Measurements from ENCODE around the gene RASSF5.

The RASSF5 gene

DNA sequence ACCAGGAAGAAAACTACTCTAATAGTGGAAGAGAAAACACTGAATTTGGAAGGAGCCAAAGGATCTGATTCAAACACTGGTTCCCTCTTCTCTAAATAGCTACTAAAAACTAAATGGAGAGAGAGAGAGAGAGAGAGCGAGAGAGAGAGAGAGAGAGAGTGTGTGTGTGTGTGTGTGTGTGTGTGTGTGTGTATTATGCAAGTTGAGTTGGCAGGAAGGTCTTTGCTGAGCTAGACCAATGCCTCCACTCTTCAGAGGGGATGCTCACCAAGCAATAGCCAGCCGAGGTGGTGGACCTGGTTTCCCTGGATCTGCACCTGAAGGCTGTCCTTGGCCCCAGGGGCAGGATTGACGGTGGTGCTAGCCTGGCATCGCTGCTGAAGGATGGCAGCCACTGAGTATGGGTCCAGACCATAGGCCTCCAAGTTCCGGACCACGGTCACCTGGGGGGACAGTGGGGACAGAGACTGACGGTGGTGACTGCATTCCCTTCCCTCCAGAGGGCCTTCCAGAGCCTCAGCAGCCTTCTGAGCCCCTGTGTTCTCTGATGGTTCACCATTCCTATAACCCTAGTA, 86.1 kb downstream of the RASSF5 start:
- DNase-seq (ENCODE audit: low read depth, low spot score): no peak
- TF ChIP-seq, protein P1, sequence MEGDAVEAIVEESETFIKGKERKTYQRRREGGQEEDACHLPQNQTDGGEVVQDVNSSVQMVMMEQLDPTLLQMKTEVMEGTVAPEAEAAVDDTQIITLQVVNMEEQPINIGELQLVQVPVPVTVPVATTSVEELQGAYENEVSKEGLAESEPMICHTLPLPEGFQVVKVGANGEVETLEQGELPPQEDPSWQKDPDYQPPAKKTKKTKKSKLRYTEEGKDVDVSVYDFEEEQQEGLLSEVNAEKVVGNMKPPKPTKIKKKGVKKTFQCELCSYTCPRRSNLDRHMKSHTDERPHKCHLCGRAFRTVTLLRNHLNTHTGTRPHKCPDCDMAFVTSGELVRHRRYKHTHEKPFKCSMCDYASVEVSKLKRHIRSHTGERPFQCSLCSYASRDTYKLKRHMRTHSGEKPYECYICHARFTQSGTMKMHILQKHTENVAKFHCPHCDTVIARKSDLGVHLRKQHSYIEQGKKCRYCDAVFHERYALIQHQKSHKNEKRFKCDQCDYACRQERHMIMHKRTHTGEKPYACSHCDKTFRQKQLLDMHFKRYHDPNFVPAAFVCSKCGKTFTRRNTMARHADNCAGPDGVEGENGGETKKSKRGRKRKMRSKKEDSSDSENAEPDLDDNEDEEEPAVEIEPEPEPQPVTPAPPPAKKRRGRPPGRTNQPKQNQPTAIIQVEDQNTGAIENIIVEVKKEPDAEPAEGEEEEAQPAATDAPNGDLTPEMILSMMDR (IDR thresholded peaks at IDR 0.05; ENCODE audit: insufficient read depth, low read length, missing control alignments): no peak
- no peak overlapping the region for H3K4me3 ChIP-seq (ENCODE audit: low read depth, low read length)
- ChIA-PET CTCF (interaction anchor here (0.9 to 12.4 kb wide), 8 partner anchors 9 to 114 kb away, joined by 3 to 136 read pairs (median 24); partner anchors contain the start of gene EIF2D), POLR2A (no interaction called here)

DNA sequence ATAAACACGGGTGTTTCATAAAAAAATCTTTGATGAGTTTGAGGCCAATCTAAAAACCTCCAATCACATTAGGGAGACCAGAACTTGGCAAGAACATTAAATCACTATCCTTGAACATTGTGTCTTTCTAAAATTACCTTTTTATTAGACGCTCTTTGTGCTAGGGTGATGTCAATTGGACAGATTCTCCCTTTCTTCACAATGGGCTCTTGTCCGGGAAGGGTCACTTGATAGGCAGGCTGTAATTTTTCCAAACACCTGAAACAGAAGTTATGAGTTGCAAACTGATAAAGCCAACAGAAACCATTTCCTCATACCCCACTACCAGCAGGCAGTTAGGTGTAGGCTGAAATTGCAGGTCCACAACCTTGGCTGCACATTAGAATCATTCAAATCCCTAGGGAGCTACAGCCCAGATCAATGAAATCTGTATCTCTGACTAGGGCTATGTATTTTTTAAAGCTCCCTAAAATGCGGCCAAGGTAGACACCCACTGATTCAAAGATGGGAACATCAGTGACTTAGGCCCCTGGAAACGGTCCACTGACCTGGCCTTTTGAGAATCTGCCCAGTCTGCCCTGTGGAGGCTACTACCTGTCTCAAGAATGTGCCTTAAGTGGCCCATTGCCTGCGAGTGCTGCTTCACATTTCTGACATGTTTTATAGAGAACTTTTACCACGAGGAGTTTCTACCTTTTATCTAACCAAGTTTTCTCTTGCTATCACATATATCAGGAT, 88.4 kb downstream of the RASSF5 start:
- no peak overlapping the region for H3K4me3 ChIP-seq (ENCODE audit: low read depth, low read length)
- CTCF ChIA-PET: interaction anchor here (5.5 to 12.4 kb wide), 3 partner anchors 12 to 116 kb away, joined by 33 to 136 read pairs (median 52); partner anchors contain the start of gene EIF2D
- POLR2A ChIA-PET: no interaction called here
- no peak for DNase-seq (ENCODE audit: low read depth, low spot score)
- TF ChIP-seq, protein P1 (IDR thresholded peaks at IDR 0.05; ENCODE audit: insufficient read depth, low read length, missing control alignments): no peak

DNA sequence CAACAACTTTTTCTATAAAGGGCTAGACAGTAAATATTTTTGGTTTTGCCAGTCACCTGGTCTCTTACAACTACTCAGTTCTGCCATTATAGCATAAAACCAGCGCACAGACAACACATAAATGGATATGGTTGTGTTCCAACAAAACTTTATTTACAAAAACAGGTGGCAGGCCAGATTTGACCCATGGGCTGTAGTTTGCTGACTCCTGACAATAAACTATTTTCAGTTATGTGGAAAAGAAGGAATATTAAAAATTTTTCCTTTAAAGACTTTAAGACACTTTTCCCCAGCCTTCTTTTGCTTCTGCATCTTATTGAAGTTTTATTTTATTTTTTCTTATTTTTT, 89.0 kb downstream of the RASSF5 start:
- no peak for DNase-seq (ENCODE audit: low read depth, low spot score)
- ChIA-PET POLR2A (no interaction called here), CTCF (interaction anchor here (0.8 to 12.4 kb wide), 4 partner anchors 12 to 52 kb away, joined by 3 to 136 read pairs (median 28); partner anchors contain the start of gene EIF2D)

DNA sequence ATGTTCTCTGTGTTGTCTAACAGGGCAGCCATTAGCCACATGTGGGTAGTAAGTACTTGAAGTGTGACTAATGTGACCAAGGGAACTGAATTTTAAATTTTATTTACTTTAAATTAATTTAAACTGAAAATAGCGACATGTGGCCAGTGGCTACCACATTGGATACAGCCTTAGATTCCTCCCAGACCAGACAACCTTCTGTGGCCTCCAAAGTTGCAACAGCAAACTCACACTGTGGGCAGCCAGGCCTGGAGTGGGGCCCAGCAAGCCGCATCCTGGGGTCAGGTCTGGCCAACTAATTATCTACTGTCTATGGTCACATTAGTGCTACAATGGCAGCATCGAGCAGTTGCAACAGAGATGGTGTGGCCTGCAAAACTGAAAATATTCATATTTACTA, 93.2 kb downstream of the RASSF5 start:
- H3K4me3 ChIP-seq (ENCODE audit: low read depth, low read length): no peak overlapping the region
- DNase-seq (ENCODE audit: low read depth, low spot score): no peak
- CTCF ChIA-PET: interaction anchor here (2.2 to 12.4 kb wide), 5 partner anchors 9 to 110 kb away, joined by 5 to 136 read pairs (median 18); partner anchors contain the start of gene EIF2D
- TF ChIP-seq, protein P1 (IDR thresholded peaks at IDR 0.05; ENCODE audit: insufficient read depth, low read length, missing control alignments): no peak
- POLR2A ChIA-PET: no interaction called here

More for the DNA sequence above, 89.0 kb downstream of the RASSF5 start:
- no peak overlapping the region for H3K4me3 ChIP-seq (ENCODE audit: low read depth, low read length)
- TF ChIP-seq, protein P1 (IDR thresholded peaks at IDR 0.05; ENCODE audit: insufficient read depth, low read length, missing control alignments): no peak

DNA sequence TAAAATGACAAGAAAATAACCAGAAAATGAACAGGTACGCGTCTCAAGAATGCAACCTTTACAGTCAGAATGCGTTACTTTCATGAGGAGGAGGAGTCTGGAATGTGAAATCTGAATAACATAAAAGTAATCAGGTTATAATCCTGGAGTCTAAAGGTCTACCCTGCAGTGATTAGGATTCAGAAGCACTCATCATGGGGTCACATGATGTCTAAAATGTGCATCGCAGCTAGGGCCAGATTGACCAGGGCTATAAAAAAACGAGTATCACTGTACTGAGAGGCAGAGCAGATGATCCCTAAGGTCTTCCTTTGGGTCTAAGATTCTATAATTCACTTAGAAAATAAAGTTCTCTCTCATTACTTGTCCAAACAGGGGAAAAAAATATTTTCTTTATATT, 97.5 kb downstream of the RASSF5 start:
- POLR2A ChIA-PET: no interaction called here
- CTCF ChIA-PET: interaction anchor here (0.7 to 11.5 kb wide), 3 partner anchors 58 to 440 kb away, joined by 3 to 265 read pairs (median 3); no protein-coding TSS in a partner anchor
- TF ChIP-seq, protein P1 (IDR thresholded peaks at IDR 0.05; ENCODE audit: insufficient read depth, low read length, missing control alignments): no peak
- no peak overlapping the region for H3K4me3 ChIP-seq (ENCODE audit: low read depth, low read length)
- no peak for DNase-seq (ENCODE audit: low read depth, low spot score)

DNA sequence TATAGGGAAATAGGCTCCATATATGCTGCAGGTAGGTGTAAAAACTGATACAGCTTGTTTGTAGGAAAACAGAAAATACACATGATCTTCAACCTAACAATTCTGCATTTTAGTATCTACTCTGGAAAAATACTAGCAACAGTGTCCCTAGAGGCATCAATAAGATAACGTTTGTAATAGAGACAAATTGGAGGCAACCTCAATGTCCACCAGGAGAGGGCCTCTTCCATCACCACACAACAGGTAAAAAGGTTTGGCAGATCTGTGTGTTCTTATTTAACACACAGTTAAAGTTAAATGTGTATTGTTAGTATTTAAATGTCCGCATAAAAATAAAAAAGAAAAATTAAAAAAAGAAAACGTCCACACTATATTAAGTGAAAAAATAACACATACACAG, 99.5 kb downstream of the RASSF5 start:
- POLR2A ChIA-PET: no interaction called here
- no peak for DNase-seq (ENCODE audit: low read depth, low spot score)
- H3K4me3 ChIP-seq (ENCODE audit: low read depth, low read length): no peak overlapping the region
- CTCF ChIA-PET: interaction anchor here (0.8 to 11.5 kb wide), 19 partner anchors 10 to 893 kb away, joined by 3 to 265 read pairs (median 5); partner anchors contain the start of genes CD55 and DYRK3
- TF ChIP-seq, protein P1 (IDR thresholded peaks at IDR 0.05; ENCODE audit: insufficient read depth, low read length, missing control alignments): peak; percentile 53

All from AG04449 (cell line).